OCI-LY3 (cell line): ENCODE results near the gene SLC4A8.

Experiments
- EZH2phosphoT487 ChIP-seq: fragments of 200-600 bp; shearing (Covaris generic); IDR thresholded peaks from 2 replicates; pipeline ENCODE4 v1.6.1; 2018; ENCODE audit warnings: antibody characterized with exemption, mixed run types, low read depth
- TF ChIP-seq, protein P1 (sequence below): fragments of 200-600, 300-600 bp; sonication (generic); IDR thresholded peaks from 2 replicates; pipeline ENCODE4 v1.5.1; 2014; ENCODE audit warnings: antibody characterized with exemption, low read length, low read depth

DNA sequence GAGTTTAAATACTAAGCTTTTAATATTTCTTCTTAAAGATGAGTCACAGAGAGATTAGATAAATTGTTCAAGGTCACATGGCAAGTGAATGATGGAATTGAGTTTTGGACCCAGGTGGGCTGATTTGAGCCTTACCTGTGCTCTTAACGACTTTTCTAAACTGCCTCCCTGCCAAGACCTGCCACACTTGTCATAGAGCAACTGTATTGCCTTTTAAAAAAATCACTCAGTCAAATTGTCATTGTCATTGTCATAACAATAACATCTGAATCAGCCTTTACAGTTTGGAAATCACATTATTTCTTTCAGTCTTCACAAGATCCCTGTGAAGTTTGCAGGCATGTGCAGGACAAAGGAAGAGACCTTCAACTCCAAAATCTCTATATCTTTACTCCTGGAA is 25.7 kb downstream of the SLC4A8 start:
- TF ChIP-seq, protein P1, sequence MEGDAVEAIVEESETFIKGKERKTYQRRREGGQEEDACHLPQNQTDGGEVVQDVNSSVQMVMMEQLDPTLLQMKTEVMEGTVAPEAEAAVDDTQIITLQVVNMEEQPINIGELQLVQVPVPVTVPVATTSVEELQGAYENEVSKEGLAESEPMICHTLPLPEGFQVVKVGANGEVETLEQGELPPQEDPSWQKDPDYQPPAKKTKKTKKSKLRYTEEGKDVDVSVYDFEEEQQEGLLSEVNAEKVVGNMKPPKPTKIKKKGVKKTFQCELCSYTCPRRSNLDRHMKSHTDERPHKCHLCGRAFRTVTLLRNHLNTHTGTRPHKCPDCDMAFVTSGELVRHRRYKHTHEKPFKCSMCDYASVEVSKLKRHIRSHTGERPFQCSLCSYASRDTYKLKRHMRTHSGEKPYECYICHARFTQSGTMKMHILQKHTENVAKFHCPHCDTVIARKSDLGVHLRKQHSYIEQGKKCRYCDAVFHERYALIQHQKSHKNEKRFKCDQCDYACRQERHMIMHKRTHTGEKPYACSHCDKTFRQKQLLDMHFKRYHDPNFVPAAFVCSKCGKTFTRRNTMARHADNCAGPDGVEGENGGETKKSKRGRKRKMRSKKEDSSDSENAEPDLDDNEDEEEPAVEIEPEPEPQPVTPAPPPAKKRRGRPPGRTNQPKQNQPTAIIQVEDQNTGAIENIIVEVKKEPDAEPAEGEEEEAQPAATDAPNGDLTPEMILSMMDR: no peak
- TF ChIP-seq EZH2phosphoT487: no peak
